Karpas-422 (cell line): Measurements from ENCODE around the gene NR1D1. TPM values are rescaled to one million over a fixed set of nuclear protein-coding genes. Genes with fewer than 3 reads are reported as not detected.

ENCODE experiments used
- DNase-seq: peaks from one replicate; pipeline ENCODE4 v3.0.0-alpha.2; 2015
- H2AFZ ChIP-seq: fragments of 200-600 bp; sonication (generic); 2 replicates; pipeline ENCODE4 v1.6.1; 2014; ENCODE audit warnings: antibody characterized with exemption, low read length, mixed read lengths
- H3K27ac ChIP-seq: fragments of 200-600 bp; sonication (generic); 2 replicates; pipeline ENCODE4 v1.5.1; 2014; ENCODE audit warnings: mild to moderate bottlenecking, low read length, moderate library complexity
- H3K27me3 ChIP-seq: fragments of 200-600 bp; sonication (generic); 2 replicates; pipeline ENCODE4 v1.6.1; 2014; ENCODE audit warnings: low read length, mixed read lengths
- H3K36me3 ChIP-seq: fragments of 200-600 bp; sonication (generic); 2 replicates; pipeline ENCODE4 v1.6.1; 2014; ENCODE audit warnings: low read length, mixed read lengths; ENCODE audit not compliant: insufficient read depth
- H3K4me1 ChIP-seq: fragments of 200-600 bp; sonication (generic); 2 replicates; pipeline ENCODE4 v1.6.1; 2014; ENCODE audit warnings: mild to moderate bottlenecking, low read length, mixed read lengths
- H3K4me2 ChIP-seq: fragments of 200-600 bp; sonication (generic); 2 replicates; pipeline ENCODE4 v1.6.1; 2014; ENCODE audit warnings: low read length, low read depth, mild to moderate bottlenecking; ENCODE audit not compliant: poor library complexity, severe bottlenecking
- H3K4me3 ChIP-seq: fragments of 200-600 bp; sonication (generic); 2 replicates; pipeline ENCODE4 v1.5.1; 2014; ENCODE audit warnings: mild to moderate bottlenecking, antibody characterized with exemption, low read length, mixed read lengths
- H3K79me2 ChIP-seq: fragments of 200-600 bp; sonication (generic); 2 replicates; pipeline ENCODE4 v1.6.1; 2014; ENCODE audit warnings: mild to moderate bottlenecking, low read length, mixed read lengths
- H3K9ac ChIP-seq: fragments of 200-600 bp; sonication (generic); 2 replicates; pipeline ENCODE4 v1.6.0; 2014; ENCODE audit warnings: low read length
- H3K9me2 ChIP-seq: fragments of 200-600 bp; sonication (generic), shearing (Covaris generic); replicated peaks from 2 replicates; pipeline ENCODE4 v1.6.0; 2014; ENCODE audit warnings: mild to moderate bottlenecking, low read length, moderate library complexity; ENCODE audit not compliant: insufficient read depth
- H3K9me3 ChIP-seq: fragments of 300-700, 200-600 bp; sonication (generic); 2 replicates; pipeline ENCODE4 v1.6.1; 2014; ENCODE audit warnings: low read length, mixed read lengths
- H4K20me1 ChIP-seq: fragments of 200-600 bp; sonication (generic); 2 replicates; pipeline ENCODE4 v1.6.1; 2014; ENCODE audit warnings: mild to moderate bottlenecking, antibody characterized with exemption, low read length, low read depth; ENCODE audit not compliant: insufficient read depth
- total RNA-seq: library from RNA; depleted of rRNA; stranded (reverse); fragments of >200 nt; shearing (Covaris generic); gene quantifications from 2 replicates; pipeline ENCODE4 v1.2.3, GENCODE V29; 2014; ENCODE audit warnings: low replicate concordance

NR1D1 gene
- total RNA-seq, 1 experiment from 2014 or later, result 0.67 TPM

DNA sequence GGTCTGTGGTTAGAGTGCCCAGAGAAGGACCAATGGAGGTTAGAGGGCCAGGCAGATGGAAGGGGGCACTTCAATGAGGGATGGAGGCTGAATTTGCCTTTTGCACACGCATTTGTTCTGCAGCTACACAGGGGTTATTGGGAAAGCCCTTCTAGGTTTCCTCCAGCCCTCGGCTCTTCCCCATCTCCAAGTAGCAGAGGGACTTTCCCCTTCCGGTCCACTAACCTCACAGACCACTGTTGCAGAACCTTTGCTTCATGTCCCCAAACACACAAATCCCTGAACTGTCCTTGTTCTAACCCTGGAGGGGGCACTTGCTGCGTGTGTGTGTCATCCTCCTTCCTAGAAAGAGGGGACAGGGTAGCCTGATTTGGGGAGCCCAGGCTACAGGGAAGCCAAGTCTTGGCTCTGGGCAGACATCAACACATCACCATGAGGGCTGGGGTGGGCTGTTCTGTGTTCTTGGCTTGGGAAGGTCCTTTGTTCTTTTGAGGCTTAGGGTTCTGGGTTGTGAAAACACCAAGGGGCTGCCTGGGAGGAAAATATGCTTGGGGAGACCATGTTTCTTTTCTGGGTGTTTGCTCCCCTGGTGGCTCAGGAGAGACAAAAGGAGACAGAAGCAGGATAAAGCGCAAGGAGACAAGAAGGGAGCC is 7.3 kb upstream of the NR1D1 start:
- H3K4me3 ChIP-seq, result no peak overlapping the region

DNA sequence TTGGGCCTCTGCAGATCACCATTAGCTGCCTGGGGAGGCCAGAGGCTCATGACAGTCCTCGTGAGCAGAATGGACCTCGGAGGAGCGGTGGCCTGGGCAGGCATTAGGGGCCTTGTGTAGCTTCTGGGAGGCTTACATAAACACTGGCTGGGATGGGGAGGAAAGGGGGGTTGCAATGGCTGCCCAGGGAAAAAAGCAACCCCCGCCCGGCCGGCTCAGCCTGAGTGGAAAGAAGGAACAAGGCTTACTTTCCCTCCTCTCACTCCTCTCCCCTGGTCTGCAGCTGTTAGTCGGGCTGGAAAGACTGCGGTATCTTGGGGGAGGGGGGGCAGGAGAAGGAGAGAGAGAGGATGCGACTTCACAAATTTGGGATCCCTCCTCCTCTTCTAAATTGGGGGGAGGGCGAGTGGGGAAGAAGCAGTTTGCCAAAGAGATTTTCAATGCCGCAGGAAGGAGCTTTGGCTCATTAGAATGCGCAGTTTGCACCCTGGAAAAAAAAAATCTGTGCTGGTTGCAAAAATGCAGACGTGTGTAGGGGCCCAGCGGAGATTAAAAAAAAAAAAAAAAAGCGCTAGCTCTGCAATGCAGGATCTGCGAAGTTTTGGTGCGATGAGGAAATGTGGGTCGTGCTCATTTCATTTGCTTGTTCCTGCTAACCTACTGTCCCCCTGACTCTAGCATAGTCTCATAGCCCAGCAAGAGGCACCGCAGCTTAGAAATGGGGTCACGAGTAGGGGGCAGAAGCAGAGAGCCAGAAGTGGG is 6.6 kb upstream of the NR1D1 start:
- Histone ChIP-seq H4K20me1 (no peaks in the 10 kb centered on the region), H3K27ac (no peak overlapping the region), H3K79me2 (no peaks in the 10 kb centered on the region), H3K9me3 (no peaks in the 10 kb centered on the region), H2AFZ (no peak overlapping the region), H3K36me3 (no peaks in the 10 kb centered on the region), H3K9me2 (no peaks in the 10 kb centered on the region), H3K4me1 (peaks cover 30% of the 10 kb centered on the region), H3K9ac (no peak overlapping the region), H3K4me3 (no peak overlapping the region), H3K27me3 (no peaks in the 10 kb centered on the region), H3K4me2 (no peak overlapping the region)
- DNase-seq, result no peak

More for the DNA sequence above, 7.3 kb upstream of the NR1D1 start:
- Histone ChIP-seq H3K9ac (no peak overlapping the region), H3K27ac (no peak overlapping the region), H3K4me2 (peak overlapping the region; percentile 47), H4K20me1 (no peaks in the 10 kb centered on the region), H2AFZ (peak overlapping the region; percentile 82), H3K79me2 (no peaks in the 10 kb centered on the region), H3K27me3 (no peaks in the 10 kb centered on the region), H3K4me1 (peaks cover 37% of the 10 kb centered on the region), H3K9me2 (no peaks in the 10 kb centered on the region), H3K9me3 (no peaks in the 10 kb centered on the region), H3K36me3 (no peaks in the 10 kb centered on the region)
- no peak for DNase-seq

- Histone ChIP-seq H3K27me3 (no peaks in the 10 kb centered on the region), H2AFZ (no peak overlapping the region), H3K36me3 (no peaks in the 10 kb centered on the region), H3K27ac (no peak overlapping the region), H3K4me2 (no peak overlapping the region), H3K9ac (no peak overlapping the region), H3K9me2 (no peaks in the 10 kb centered on the region), H3K9me3 (no peaks in the 10 kb centered on the region), H3K4me1 (peaks cover 25% of the 10 kb centered on the region), H3K79me2 (no peaks in the 10 kb centered on the region), H4K20me1 (no peaks in the 10 kb centered on the region), H3K4me3 (no peak overlapping the region)
- no peak for DNase-seq
Measured at GRCh38 chr17:40105861-40106759, 5.7 kb upstream of the NR1D1 start.

DNA sequence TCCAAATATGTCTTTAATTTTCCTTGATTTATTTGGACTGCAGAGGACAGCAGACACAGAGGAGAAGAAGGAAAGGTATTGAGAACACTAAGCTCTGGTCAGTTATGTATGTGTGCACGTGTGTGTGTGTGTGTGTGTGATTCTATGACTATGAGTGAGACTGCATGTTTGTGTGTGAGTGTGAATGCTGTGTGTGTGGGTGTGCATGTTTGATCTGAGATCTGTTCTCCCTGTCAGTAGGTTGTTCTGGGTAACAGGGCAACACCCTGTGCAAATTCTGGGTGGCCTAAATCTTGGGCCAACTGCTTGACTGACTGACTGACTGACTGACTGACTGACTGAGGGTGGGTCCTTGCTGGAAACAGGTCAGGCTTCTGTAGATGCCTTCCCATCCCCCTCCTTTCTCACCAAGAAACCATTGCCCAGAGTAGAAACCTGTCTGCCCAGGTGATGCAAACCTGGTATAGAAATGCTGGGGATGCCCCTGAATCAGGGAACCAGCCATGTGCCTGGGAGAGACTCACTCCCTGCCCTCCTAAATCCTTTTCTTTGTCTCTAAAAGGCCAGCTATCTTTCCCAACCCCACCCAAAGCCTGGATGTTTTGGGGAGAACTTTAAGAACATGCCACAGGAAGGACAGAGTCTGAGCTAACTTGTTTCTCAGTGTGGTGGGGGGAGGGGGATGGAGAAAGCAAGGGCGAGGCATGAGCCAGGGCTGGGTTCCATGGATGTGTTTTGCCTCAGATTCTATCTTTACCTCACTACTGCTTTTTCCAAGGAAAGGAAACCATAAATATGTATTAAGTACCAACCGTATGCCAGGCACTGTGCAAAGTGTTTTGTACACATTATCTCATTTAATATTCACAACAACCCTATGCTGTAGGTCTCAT is 4.5 kb upstream of the NR1D1 start:
- no peaks in the 10 kb centered on the region for H3K9me2 ChIP-seq
- H3K4me1 ChIP-seq, result peaks cover 35% of the 10 kb centered on the region
- H3K4me3 ChIP-seq, result no peak overlapping the region
- H3K4me2 ChIP-seq, result no peak overlapping the region
- H3K9me3 ChIP-seq, result no peaks in the 10 kb centered on the region
- H3K79me2 ChIP-seq, result no peaks in the 10 kb centered on the region
- H3K9ac ChIP-seq, result no peak overlapping the region
- H3K36me3 ChIP-seq, result no peaks in the 10 kb centered on the region
- H3K27me3 ChIP-seq, result 0 out of 2 replicates have a peak, but pooled peaks cover 4% of the 10 kb centered on the region
- no peak overlapping the region for H3K27ac ChIP-seq
- H4K20me1 ChIP-seq, result no peaks in the 10 kb centered on the region
- no peak for DNase-seq
- H2AFZ ChIP-seq, result no peak overlapping the region

GRCh38 chr17:40103688-40104087 is 3.3 kb upstream of the NR1D1 start:
- Histone ChIP-seq H3K4me2 (peak overlapping the region; percentile 17), H3K4me3 (no peak overlapping the region), H2AFZ (no peak overlapping the region), H3K27me3 (0 out of 2 replicates have a peak, but pooled peaks cover 6% of the 10 kb centered on the region), H3K4me1 (peaks cover 44% of the 10 kb centered on the region), H3K36me3 (no peaks in the 10 kb centered on the region), H3K27ac (no peak overlapping the region), H3K9me2 (no peaks in the 10 kb centered on the region), H3K79me2 (no peaks in the 10 kb centered on the region), H3K9me3 (0 out of 2 replicates have a peak, but pooled peaks cover 3% of the 10 kb centered on the region), H4K20me1 (no peaks in the 10 kb centered on the region), H3K9ac (peak overlapping the region; percentile 2; the same call in 1 of the 2 replicates)
- no peak for DNase-seq

DNA sequence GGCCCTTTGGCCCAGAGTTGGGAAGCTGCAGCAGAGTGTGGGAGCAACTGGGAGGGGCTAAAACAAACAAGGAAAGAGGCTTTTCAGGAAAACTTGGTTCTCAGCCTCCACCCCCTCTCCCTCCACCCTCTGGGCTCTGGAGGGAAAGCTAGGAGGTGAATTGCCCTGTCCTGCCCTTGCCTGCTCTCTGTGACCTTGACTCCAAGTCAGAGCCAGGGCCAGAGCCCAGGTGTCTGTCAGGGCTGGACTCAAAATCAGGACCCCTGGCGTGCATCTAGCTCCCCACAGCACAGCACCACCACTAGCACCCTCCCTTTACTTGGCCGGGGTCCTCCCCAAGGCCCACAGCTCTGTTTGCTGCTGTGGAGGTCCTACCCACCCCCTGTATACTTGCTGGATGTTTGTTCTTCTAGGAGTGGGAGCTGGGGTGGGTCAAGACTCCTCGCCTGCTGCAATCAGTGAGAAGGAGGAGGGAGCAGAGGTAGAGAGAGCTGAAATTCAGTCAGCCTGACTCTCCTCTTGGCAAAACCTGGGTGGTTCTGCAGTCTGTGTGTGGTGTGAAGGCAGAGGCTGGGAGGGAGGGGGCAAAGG is 2.8 kb upstream of the NR1D1 start:
- H4K20me1 ChIP-seq, result no peaks in the 10 kb centered on the region
- H3K27me3 ChIP-seq, result 0 out of 2 replicates have a peak, but pooled peaks cover 6% of the 10 kb centered on the region
- no peaks in the 10 kb centered on the region for H3K79me2 ChIP-seq
- no peak overlapping the region for H3K27ac ChIP-seq
- no peak for DNase-seq
- no peak overlapping the region for H2AFZ ChIP-seq
- H3K4me3 ChIP-seq, result no peak overlapping the region
- H3K4me1 ChIP-seq, result peaks cover 44% of the 10 kb centered on the region
- H3K9me2 ChIP-seq, result no peaks in the 10 kb centered on the region
- no peaks in the 10 kb centered on the region for H3K36me3 ChIP-seq
- peak overlapping the region; percentile 2; the same call in 1 of the 2 replicates for H3K9ac ChIP-seq
- H3K9me3 ChIP-seq, result 0 out of 2 replicates have a peak, but pooled peaks cover 3% of the 10 kb centered on the region
- peak overlapping the region; percentile 17 for H3K4me2 ChIP-seq
